Measurements from ENCODE around the gene ADARB2. TPM values are rescaled to one million over a fixed set of nuclear protein-coding genes. Genes with fewer than 3 reads are reported as not detected.

The ADARB2 gene
- total RNA-seq, 1 donor from 2014 or later, result not detected

GRCh38 chr10:1559761-1560160, 177.6 kb downstream of the ADARB2 start:
- no peak for TF ChIP-seq CTCF (IDR thresholded peaks at IDR 0.05)
- no peak overlapping the region for H3K27ac ChIP-seq
- H3K27me3 ChIP-seq, result no peaks in the 10 kb centered on the region

GRCh38 chr10:1559311-1559710, 178.0 kb downstream of the ADARB2 start:
- TF ChIP-seq CTCF (IDR thresholded peaks at IDR 0.05), result no peak
- peak in 1 of 2 donors; percentile 43 for DNase-seq (ENCODE audit: low spot score in 2 of 2)
- Histone ChIP-seq H3K27ac (no peak overlapping the region), H3K36me3 (no peaks in the 10 kb centered on the region), H3K4me3 (no peak overlapping the region), H3K4me1 (no peaks in the 10 kb centered on the region), H3K27me3 (no peaks in the 10 kb centered on the region), H3K9me3 (no peaks in the 10 kb centered on the region)
- intact Hi-C loops (cut with DNase I), result no loop called here

More at GRCh38 chr10:1559761-1560160, 177.6 kb downstream of the ADARB2 start:
- H3K4me1 ChIP-seq, result no peaks in the 10 kb centered on the region
- intact Hi-C loops (cut with DNase I), result no loop called here
- H3K9me3 ChIP-seq, result no peaks in the 10 kb centered on the region
- DNase-seq (ENCODE audit: low spot score in 2 of 2), result peak in 1 of 2 donors; percentile 21
- H3K36me3 ChIP-seq, result no peaks in the 10 kb centered on the region
- H3K4me3 ChIP-seq, result no peak overlapping the region

GRCh38 chr10:1558906-1559305, 178.4 kb downstream of the ADARB2 start:
- Histone ChIP-seq H3K27ac (no peak overlapping the region), H3K27me3 (no peaks in the 10 kb centered on the region), H3K4me3 (no peak overlapping the region), H3K4me1 (no peaks in the 10 kb centered on the region), H3K9me3 (no peaks in the 10 kb centered on the region), H3K36me3 (no peaks in the 10 kb centered on the region)
- DNase-seq (ENCODE audit: low spot score in 2 of 2), result no peak
- no peak for TF ChIP-seq CTCF (IDR thresholded peaks at IDR 0.05)
- intact Hi-C loops (cut with DNase I), result no loop called here

- H3K27ac ChIP-seq, result no peak overlapping the region
- TF ChIP-seq CTCF (IDR thresholded peaks at IDR 0.05), result no peak
- no peaks in the 10 kb centered on the region for H3K4me1 ChIP-seq
- no peak overlapping the region for H3K4me3 ChIP-seq
- no peak for DNase-seq (ENCODE audit: low spot score in 2 of 2)
- H3K9me3 ChIP-seq, result no peaks in the 10 kb centered on the region
- H3K36me3 ChIP-seq, result no peaks in the 10 kb centered on the region
- H3K27me3 ChIP-seq, result no peaks in the 10 kb centered on the region
- intact Hi-C loops (cut with DNase I), result no loop called here
These were observed 180.2 kb downstream of the ADARB2 start for GRCh38 chr10:1557081-1557480.

- Histone ChIP-seq H3K27ac (no peak overlapping the region), H3K36me3 (no peaks in the 10 kb centered on the region), H3K4me1 (no peaks in the 10 kb centered on the region), H3K9me3 (no peaks in the 10 kb centered on the region), H3K4me3 (no peak overlapping the region), H3K27me3 (no peaks in the 10 kb centered on the region)
- no peak for DNase-seq (ENCODE audit: low spot score in 2 of 2)
- intact Hi-C loops (cut with DNase I), result no loop called here
- TF ChIP-seq CTCF (IDR thresholded peaks at IDR 0.05), result no peak
These were observed 180.8 kb downstream of the ADARB2 start for GRCh38 chr10:1556496-1556895.

- DNase-seq (ENCODE audit: low spot score in 2 of 2), result no peak
These were observed 183.4 kb downstream of the ADARB2 start for GRCh38 chr10:1553951-1554350.

More at GRCh38 chr10:1553951-1554350, 183.4 kb downstream of the ADARB2 start:
- intact Hi-C loops (cut with DNase I), result no loop called here
- H3K27me3 ChIP-seq, result no peaks in the 10 kb centered on the region
- no peak overlapping the region for H3K27ac ChIP-seq
- H3K4me1 ChIP-seq, result no peaks in the 10 kb centered on the region
- TF ChIP-seq CTCF (IDR thresholded peaks at IDR 0.05), result no peak
- H3K4me3 ChIP-seq, result no peak overlapping the region
- no peaks in the 10 kb centered on the region for H3K9me3 ChIP-seq
- no peaks in the 10 kb centered on the region for H3K36me3 ChIP-seq

Measured in ascending aorta (tissue), 2 donors.